Heart left ventricle (tissue), 13 donors: ENCODE results near the gene BSPRY.

Experiments
- CTCF ChIP-seq, 12 donors: fragments of 200-600 bp; sonication (generic) in 4 of 12; IDR thresholded peaks; one replicate each; pipeline versions ENCODE4 v1.5.0 to v1.8.0; 2018 to 2022; ENCODE audit warnings: antibody characterized with exemption in 12 of 12, mild to moderate bottlenecking in 5 of 12
- POLR2A ChIP-seq, 2 donors: fragments of 450-650 bp; IDR thresholded peaks; one replicate each; pipeline ENCODE4 v1.6.1; 2017; ENCODE audit warnings: antibody characterized with exemption in 2 of 2, mild to moderate bottlenecking in 2 of 2, moderate library complexity in 2 of 2
- donor health status: ischemic (EF 13 %, LVEDD 7.1; RV severe dilation, severe dysfunction).
- donor health status: DM: no; HTN: yes; CAD: no.
- donor health status: DM: no; HTN: no; CAD: no.
- donor health status: ischemic (EF 25% LVEDD 6.9; RV normal size, moderate dysfunction).
- donor health status: ischemic (EF 25% LVEDD 5.7; RV mildly dilated, moderate dysfunction).
- donor health status: ischemic (EF 35%, LVEDD 5.7; RV mildly dilated, moderate dysfunction).
- donor health status: nonischemic (EF 11% LVEDD 7.7; RV severe dilation, severe dysfunction).
- donor health status: DM: yes; HTN: yes; CAD: no.
- donor health status: PGD.
- donor health status: ischemic (EF 29% LVEDD 5.4; RV normal size, mild dysfunction).
- donor health status: nonischemic (EF 23%, LVEDD 6.1; RV moderate dilation, normal function).

GRCh38 chr9:113364951-113365350, 15.6 kb downstream of the BSPRY start:
- TF ChIP-seq CTCF (IDR thresholded peaks at IDR 0.05) (no peak), POLR2A (IDR thresholded peaks at IDR 0.05) (no peak)
